Fibroblast of the conjunctiva (primary cell): ENCODE results near the gene OCEL1.

Experiments used
- DNase-seq: peaks from one replicate; pipeline ENCODE4 v3.0.0-alpha.2; 2010; ENCODE audit warnings: low read depth

OCEL1 gene

GRCh38 chr19:17240062-17240752, 14.2 kb downstream of the OCEL1 start:
- no peak for DNase-seq

GRCh38 chr19:17240826-17241399, 14.9 kb downstream of the OCEL1 start:
- DNase-seq = no peak

GRCh38 chr19:17242431-17243208, 16.6 kb downstream of the OCEL1 start:
- DNase-seq = no peak

- no peak for DNase-seq
Measured at GRCh38 chr19:17243211-17243829, 17.3 kb downstream of the OCEL1 start.

- no peak for DNase-seq
Measured at GRCh38 chr19:17243830-17244617, 18.0 kb downstream of the OCEL1 start.

- no peak for DNase-seq
Measured at GRCh38 chr19:17244618-17245534, 18.9 kb downstream of the OCEL1 start.

GRCh38 chr19:17245535-17245984, 19.5 kb downstream of the OCEL1 start, which contains the start of gene NR2F6:
Gene NR2F6 (minus strand): TSS chr19:17245919. CDS start chr19:17245220, 699 bp downstream.
- no peak for DNase-seq

GRCh38 chr19:17246681-17247425, 20.8 kb downstream of the OCEL1 start:
- DNase-seq = no peak

GRCh38 chr19:17248011-17248776, 22.2 kb downstream of the OCEL1 start:
- no peak for DNase-seq

GRCh38 chr19:17249887-17250548, 24.0 kb downstream of the OCEL1 start:
- no peak for DNase-seq

- DNase-seq = no peak
Measured at GRCh38 chr19:17254636-17255035, 28.6 kb downstream of the OCEL1 start.

- no peak for DNase-seq
Measured at GRCh38 chr19:17255150-17255621, 29.2 kb downstream of the OCEL1 start.

GRCh38 chr19:17256130-17256529, 30.1 kb downstream of the OCEL1 start:
- DNase-seq = no peak

- no peak for DNase-seq
Measured at GRCh38 chr19:17259118-17259780, 33.2 kb downstream of the OCEL1 start.

- no peak for DNase-seq
Measured at GRCh38 chr19:17259934-17260333, 33.9 kb downstream of the OCEL1 start.

GRCh38 chr19:17260842-17261325, 34.9 kb downstream of the OCEL1 start:
- peak; percentile 38 for DNase-seq

- DNase-seq = no peak
Measured at GRCh38 chr19:17262557-17262956, 36.5 kb downstream of the OCEL1 start.
